GM21529 (cell line): Measurements from ENCODE around the gene BRPF3.

Experiments used
- ATAC-seq: cut with Tn5 transposase; IDR thresholded peaks from one replicate; pipeline ENCODE4 v1.9.1; 2021; ENCODE audit not compliant: unreplicated experiment

The BRPF3 gene

DNA sequence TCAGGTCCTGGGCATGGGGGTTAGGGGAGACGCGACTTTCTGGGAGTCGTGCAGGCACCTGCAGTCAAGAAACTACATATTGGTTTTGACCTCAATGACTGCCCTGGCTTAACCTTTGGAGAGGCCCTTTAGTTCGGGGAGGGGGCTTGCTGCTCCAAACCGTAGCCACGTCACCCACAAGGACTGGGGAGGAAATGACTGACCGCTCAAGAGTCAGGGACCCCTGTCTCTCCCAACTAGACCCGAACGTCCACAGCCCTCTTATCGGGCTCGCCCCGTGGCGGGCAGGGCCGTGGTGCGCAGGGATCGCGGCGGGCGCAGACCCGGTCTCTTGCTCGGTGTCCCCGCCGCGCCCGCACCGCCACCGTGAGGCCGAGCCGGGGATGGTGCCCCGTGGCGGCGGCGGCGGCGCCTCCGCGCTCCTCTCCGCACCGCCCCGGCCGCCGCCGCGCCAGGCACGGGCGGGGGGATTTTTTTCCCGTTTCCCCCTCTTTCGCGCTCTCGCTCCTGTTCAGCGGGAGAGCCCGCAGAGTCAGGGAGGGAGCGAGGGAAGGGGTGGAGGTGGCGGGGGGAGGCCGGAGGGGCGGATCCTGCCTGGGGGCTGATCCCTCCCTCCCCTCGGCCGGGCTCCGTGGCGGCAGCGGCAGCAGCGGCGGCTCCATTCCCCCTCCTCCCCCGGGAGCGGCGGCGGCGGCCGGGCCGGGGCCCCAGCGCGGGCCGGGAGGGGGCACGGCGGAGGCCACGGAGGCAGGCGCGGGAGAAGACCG, at the start of gene BRPF3:
TSS of gene BRPF3 (plus strand) at position 632 of the 767 bp plus-strand sequence. CDS start 3,579 bp downstream, outside the sequence.
- ATAC-seq: peak; percentile 63

- ATAC-seq: no peak
Observed at GRCh38 chr6:36147294-36147693, 49.2 kb upstream of the BRPF3 start.

- ATAC-seq: no peak
Observed at GRCh38 chr6:36149476-36149875, 47.1 kb upstream of the BRPF3 start.

DNA sequence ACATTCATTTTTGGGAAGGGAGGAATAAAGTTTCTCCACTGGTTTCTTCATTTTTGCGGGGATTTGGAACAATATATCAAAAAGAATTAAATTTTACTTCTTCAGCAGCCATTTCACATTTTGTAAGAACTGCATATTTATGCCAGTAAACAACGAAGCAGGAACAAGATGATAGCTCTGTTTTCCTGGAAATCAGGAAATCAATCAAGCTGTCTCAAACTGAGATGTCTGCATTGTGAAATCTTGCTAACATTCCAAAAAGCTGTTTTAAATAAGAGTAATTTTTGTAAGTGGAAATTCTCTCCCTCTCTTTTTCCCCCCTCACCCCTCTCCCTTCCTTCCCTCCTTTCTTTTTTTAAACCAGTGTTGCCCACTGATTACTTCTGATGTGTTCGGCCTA, 46.3 kb upstream of the BRPF3 start:
- ATAC-seq: no peak

DNA sequence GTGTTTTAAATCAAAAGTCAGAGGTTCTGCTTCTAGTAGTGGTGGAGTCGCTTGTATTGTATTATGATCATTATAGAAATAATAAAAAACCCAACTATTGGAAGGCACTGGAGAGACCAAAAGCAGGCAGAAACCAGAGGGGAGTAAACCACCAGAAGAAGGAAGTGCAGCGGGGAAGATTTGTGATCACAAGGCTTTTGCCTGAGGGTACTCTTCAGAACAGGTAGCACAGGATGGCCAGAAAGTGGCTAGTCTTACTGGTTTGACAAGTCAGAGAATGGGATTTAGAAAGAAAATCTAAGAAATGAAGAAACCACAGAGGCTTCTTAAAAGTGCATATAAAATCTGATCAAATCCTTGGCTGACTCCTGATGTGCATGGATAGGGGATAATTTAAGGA, 42.3 kb upstream of the BRPF3 start:
- no peak for ATAC-seq

GRCh38 chr6:36155662-36156061, 40.9 kb upstream of the BRPF3 start:
- ATAC-seq: no peak

- no peak for ATAC-seq
Observed at GRCh38 chr6:36160147-36160760, 36.3 kb upstream of the BRPF3 start.

GRCh38 chr6:36169023-36170007, 27.2 kb upstream of the BRPF3 start:
- no peak for ATAC-seq

GRCh38 chr6:36170704-36171103, 25.8 kb upstream of the BRPF3 start:
- ATAC-seq: no peak

DNA sequence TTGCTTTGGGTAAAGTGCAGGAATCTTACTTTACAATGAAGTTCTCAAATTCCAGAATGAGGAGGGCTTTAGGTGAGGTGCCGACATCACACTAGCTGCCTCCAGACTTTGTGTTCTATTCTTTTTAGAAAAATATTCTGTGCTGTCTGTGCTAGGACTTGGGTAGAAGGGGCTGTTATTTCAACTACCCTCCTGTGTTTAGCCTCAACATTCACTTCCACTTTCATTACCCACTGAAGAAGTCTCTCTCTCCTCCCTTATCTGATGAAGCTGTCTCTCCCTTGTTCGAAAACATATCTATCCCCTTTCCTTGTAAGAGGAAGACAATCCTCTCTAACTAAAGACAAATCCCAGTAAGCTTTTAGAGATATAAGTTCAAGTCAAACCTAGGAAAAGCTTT, 25.0 kb upstream of the BRPF3 start:
- no peak for ATAC-seq

GRCh38 chr6:36177166-36177565, 19.4 kb upstream of the BRPF3 start:
- ATAC-seq: no peak

DNA sequence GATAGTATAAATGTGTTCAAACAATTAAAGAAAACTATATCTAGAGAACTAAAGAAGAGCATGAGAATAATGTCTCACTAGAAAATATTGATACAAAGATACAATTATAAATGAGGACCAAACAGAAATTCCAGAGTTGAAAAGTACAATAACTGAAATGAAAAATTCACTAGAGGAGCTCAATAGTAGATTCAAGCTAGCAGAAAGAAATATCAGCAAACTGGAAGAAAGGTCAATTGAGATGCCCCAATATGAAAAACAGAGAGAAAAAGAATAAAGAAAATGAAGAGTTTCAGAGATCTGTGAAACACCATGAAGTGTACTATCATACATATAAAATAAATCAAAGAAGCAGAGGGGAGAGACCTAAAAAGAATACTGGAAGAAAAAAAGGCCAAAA, 18.0 kb upstream of the BRPF3 start:
- ATAC-seq: no peak

DNA sequence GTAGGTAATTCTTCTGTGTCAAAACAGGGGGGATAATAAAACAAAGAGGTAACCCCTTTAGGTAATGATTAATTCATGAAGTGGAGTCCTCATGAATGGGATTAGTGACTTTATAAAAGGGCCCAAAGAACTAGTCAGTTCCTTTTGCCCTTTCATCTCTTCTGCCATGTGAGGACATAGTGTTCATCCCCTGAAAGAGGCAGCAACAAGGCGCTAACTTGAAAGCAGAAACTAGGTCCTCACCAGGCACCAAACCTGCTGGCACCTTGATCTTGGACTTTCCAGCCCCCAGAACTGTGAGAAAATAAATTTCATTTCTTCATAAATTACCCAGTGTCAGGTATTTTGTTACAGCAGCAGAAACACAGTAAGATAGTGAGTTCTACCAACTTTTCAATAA, 16.4 kb upstream of the BRPF3 start:
- ATAC-seq: no peak

- no peak for ATAC-seq
Observed at GRCh38 chr6:36184311-36184710, 12.2 kb upstream of the BRPF3 start.

GRCh38 chr6:36186199-36186598, 10.3 kb upstream of the BRPF3 start:
- no peak for ATAC-seq

DNA sequence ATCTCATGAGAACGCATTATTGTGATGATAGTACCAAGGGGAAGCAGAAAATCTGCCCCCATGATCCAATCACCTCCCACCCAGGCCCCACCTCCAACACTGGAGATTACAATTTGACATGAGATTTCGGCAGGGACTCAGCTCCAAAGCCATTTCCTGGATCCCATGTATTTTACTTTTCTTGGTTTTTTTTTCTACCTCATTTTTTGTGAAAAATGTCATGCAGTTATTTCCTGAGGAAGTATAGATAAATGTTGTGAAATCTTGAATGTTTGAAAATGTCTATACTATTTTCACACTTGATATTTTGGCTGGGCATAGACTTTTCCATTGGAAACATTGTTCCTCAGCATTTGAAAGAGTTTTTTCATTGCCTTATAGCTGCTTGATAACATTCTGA, 9.1 kb upstream of the BRPF3 start:
- ATAC-seq: no peak

- ATAC-seq: no peak
Observed at GRCh38 chr6:36195471-36196112, 952 bp upstream of the BRPF3 start.

GRCh38 chr6:36196880-36197548, 470 bp downstream of the BRPF3 start:
- ATAC-seq: peak; percentile 92

GRCh38 chr6:36197739-36198221, 1.2 kb downstream of the BRPF3 start:
- no peak for ATAC-seq

GRCh38 chr6:36198986-36199385, 2.4 kb downstream of the BRPF3 start:
- ATAC-seq: no peak
